H1 (cell line): Measurements from ENCODE around the gene SARNP. TPM values are rescaled to one million over a fixed set of nuclear protein-coding genes. Genes with fewer than 3 reads are reported as not detected.

Source experiments
- CBX5 ChIP-seq: fragments of 300-800, 300-1000 bp; sonication (generic); IDR thresholded peaks from 2 replicates; pipeline ENCODE4 v1.7.1; 2016; ENCODE audit warnings: antibody characterized with exemption, low read length, low read depth
- CEBPB ChIP-seq: IDR thresholded peaks from 2 replicates; pipeline ENCODE4 v1.6.1; 2012; ENCODE audit warnings: low read depth, low read length
- CTBP2 ChIP-seq: IDR thresholded peaks from 2 replicates; pipeline ENCODE4 v1.7.0; 2011; ENCODE audit warnings: borderline replicate concordance, mild to moderate bottlenecking, moderate library complexity, mixed read lengths, low read length; ENCODE audit not compliant: insufficient read depth, insufficient read length
- EGR1 ChIP-seq: IDR thresholded peaks from 2 replicates; pipeline ENCODE4 v1.6.1; 2011; ENCODE audit warnings: low read depth, low read length, borderline replicate concordance
- EZH2 ChIP-seq: fragments of 200-600 bp; sonication (generic); IDR thresholded peaks from 2 replicates; pipeline ENCODE4 v1.7.1; 2012; ENCODE audit warnings: low read depth, mild to moderate bottlenecking, moderate library complexity, low read length, inconsistent platforms; ENCODE audit not compliant: severe bottlenecking
- GTF2F1 ChIP-seq: IDR thresholded peaks from 2 replicates; pipeline ENCODE4 v1.6.1; 2012; ENCODE audit warnings: low read depth, low read length, improper control_type of control experiment, borderline replicate concordance
- MAFK ChIP-seq: IDR thresholded peaks from 2 replicates; pipeline ENCODE4 v1.6.1; 2012; ENCODE audit warnings: low read depth, mild to moderate bottlenecking, improper control_type of control experiment, low read length
- POLR2A ChIP-seq, 2 experiments: IDR thresholded peaks; 1 replicate in 1 of 2; 2 replicates in 1 of 2; pipeline ENCODE4 v1.6.1; 2011; ENCODE audit warnings: low read depth in 2 of 2, low read length in 2 of 2, mild to moderate bottlenecking in 2 of 2; ENCODE audit errors: control extremely low read depth in 1 of 2
- SIN3A ChIP-seq, 2 experiments: IDR thresholded peaks in 1 of 2; conservative IDR thresholded peaks in 1 of 2; 2 replicates each; pipeline ENCODE4 v1.6.1; 2011 to 2012; ENCODE audit warnings: low read length in 2 of 2, improper control_type of control experiment in 1 of 2, low read depth in 1 of 2, mild to moderate bottlenecking in 1 of 2
- SP1 ChIP-seq: IDR thresholded peaks from 2 replicates; pipeline ENCODE4 v1.6.1; 2011; ENCODE audit warnings: low read depth, low read length
- SRF ChIP-seq: IDR thresholded peaks from 2 replicates; pipeline ENCODE4 v1.6.1; 2011; ENCODE audit warnings: mild to moderate bottlenecking, low read depth, low read length, moderate library complexity
- polyA plus RNA-seq, 7 experiments: library from polyadenylated mRNA; depleted of rRNA in 3 of 7; stranded (reverse) in 5 of 7; unstranded in 2 of 7; fragments of >200 nt in 5 of 7; fragments of 200-250 nt in 2 of 7; gene quantifications; 1 replicate in 5 of 7; 2 replicates in 1 of 7; 4 replicates in 1 of 7; pipeline versions ENCODE4 v1.2.1 to v1.2.3, GENCODE V29; 2011 to 2013; ENCODE audit warnings: missing spikeins in 2 of 7, mixed read lengths in 2 of 7
- total RNA-seq: library from RNA; stranded (reverse); fragmentation: NEBNext Ultra II Directional; extraction: Animal tissue kit (Norgen Biotek cat#: 25700); gene quantifications from 2 replicates; pipeline ENCODE4 v1.2.1, GENCODE V29; 2021
- TF ChIP-seq, protein P1 (sequence below), 3 experiments: IDR thresholded peaks; 1 replicate in 2 of 3; 2 replicates in 1 of 3; pipeline versions ENCODE4 v1.5.1 to v1.6.1; 2011; ENCODE audit warnings: low read length in 3 of 3, mild to moderate bottlenecking in 3 of 3, inconsistent platforms in 2 of 3, low read depth in 1 of 3, moderate library complexity in 1 of 3; ENCODE audit not compliant: insufficient read depth in 1 of 3; ENCODE audit errors: control extremely low read depth in 1 of 3

Gene SARNP
- total and polyA plus RNA-seq, 2 of the 8 experiments (the other 6 are each of a cell fraction or from before 2014, with no cell fraction given), result 114 to 226 TPM

DNA sequence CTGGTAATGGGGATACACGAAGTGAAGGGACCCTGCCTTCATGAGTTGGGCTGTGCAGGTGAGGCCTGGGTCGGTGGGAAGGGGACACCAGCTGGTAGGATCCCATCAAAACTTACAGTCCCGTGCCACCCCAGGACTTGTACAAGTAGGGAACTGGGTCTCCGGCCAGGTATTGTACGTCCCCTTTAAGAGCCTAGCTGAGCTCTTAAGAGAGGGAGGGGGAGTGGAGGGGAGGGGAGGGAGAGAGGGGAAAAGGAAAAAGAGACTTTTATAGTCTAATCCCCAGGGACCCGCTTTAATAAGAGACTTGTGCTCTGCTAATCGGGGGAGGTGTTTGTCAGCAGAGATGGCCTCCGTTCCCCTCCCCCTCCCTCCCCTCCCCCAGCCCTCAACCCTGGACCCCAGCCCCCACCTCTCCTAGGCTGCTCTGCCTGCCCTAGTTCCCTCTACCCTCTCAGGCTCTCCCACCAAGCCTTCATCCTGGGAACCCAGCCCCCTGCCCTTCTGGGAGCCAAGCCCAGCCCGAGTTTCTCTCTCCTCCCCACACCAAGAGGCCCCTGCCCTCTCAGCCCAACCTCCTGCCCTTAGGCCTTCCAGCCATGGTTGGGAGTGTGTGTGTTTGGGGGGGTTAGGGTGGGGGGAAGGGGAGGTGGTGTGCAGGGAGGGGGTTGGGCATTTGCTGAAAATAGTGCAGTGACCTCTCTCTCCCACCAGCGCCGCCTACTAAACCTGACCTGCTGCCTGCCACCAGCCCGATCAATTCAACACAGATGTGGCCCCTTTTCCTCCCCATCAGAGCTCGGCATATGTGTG, 72.0 kb downstream of the SARNP start (continued):
- TF ChIP-seq SP1 (peak; percentile 76; the same call in 1 of the 2 replicates), SIN3A (conservative IDR thresholded peaks at IDR 0.05 in 1 of 2, IDR thresholded peaks at IDR 0.05 in 1 of 2; ENCODE audit: low read depth in 1 of 2, low read length in 2 of 2) (0 out of 4 replicates have a peak, but pooled peaks have one; percentile 7 to 16), POLR2A (IDR thresholded peaks at IDR 0.05; ENCODE audit: control extremely low read depth in 1 of 2, low read depth in 2 of 2, low read length in 2 of 2) (peak in 1 of 2 experiments; percentile 19; a peak in 1 of 3 replicates), MAFK (no peak), EGR1 (peak; percentile 75; the same call in 1 of the 2 replicates), SRF (no peak), EZH2 (no peak), CBX5 (no peak), CTBP2 (no peak), CEBPB (no peak), GTF2F1 (no peak)
- TF ChIP-seq, protein P1, sequence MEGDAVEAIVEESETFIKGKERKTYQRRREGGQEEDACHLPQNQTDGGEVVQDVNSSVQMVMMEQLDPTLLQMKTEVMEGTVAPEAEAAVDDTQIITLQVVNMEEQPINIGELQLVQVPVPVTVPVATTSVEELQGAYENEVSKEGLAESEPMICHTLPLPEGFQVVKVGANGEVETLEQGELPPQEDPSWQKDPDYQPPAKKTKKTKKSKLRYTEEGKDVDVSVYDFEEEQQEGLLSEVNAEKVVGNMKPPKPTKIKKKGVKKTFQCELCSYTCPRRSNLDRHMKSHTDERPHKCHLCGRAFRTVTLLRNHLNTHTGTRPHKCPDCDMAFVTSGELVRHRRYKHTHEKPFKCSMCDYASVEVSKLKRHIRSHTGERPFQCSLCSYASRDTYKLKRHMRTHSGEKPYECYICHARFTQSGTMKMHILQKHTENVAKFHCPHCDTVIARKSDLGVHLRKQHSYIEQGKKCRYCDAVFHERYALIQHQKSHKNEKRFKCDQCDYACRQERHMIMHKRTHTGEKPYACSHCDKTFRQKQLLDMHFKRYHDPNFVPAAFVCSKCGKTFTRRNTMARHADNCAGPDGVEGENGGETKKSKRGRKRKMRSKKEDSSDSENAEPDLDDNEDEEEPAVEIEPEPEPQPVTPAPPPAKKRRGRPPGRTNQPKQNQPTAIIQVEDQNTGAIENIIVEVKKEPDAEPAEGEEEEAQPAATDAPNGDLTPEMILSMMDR (IDR thresholded peaks at IDR 0.05; ENCODE audit: control extremely low read depth in 1 of 3, insufficient read depth in 1 of 3, low read depth in 1 of 3, low read length in 3 of 3), result no peak
- TF ChIP-seq, all 59 proteins: peak for 6
